ENCODE measurements around the gene ARL15. TPM values are rescaled to one million over a fixed set of nuclear protein-coding genes. Genes with fewer than 3 reads are reported as not detected.

Gene ARL15
- total and polyA plus RNA-seq, 7 experiments from 2014 or later = 9.6 to 17.1 (median 13.6) TPM

DNA sequence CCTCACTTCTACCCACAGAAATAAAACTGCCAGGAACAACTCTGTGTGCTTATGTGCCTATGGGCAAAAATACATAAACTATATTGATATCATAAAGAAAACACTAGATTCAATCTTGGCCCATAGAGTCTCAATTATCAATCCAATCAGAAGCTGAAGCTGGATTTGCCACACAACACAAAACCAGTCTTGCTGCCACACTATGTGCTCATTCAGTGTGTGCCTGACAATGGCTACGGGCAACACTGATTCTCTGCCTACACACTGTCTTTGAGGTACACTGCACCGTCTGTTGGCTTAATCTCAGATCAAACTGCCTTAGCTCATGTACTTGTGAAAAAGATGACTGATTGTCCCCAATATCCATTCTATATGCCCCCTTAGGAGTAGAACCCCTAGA is 35.4 kb downstream of the ARL15 start:
- H3K36me3 Mint-ChIP-seq = peaks cover 0 to 39% (median 18%) of the 10 kb centered on the region in 5 donors
- H3K4me3 Mint-ChIP-seq = no peak overlapping the region
- Histone ChIP-seq H3K4me1 (ENCODE audit: control insufficient read depth in 2 of 2, insufficient read depth in 2 of 2, low read length in 2 of 2) (peaks cover 0 to 4% of the 10 kb centered on the region in 2 donors), H3K9me3 (ENCODE audit: control insufficient read depth in 2 of 3, low read length in 3 of 3) (no peaks in the 10 kb centered on the region), H3K4me3 (ENCODE audit: low read length) (no peak overlapping the region), H3K27ac (ENCODE audit: low read depth, low read length) (no peak overlapping the region), H3K36me3 (ENCODE audit: control insufficient read depth in 2 of 3, insufficient read depth in 3 of 3, low read length in 3 of 3) (no peaks in the 10 kb centered on the region), H3K27me3 (ENCODE audit: control insufficient read depth in 2 of 2, insufficient read depth in 2 of 2, low read length in 2 of 2) (no peaks in the 10 kb centered on the region)
- DNase-seq = no peak
- ATAC-seq = no peak
- intact Hi-C loops (cut with micrococcal nuclease) = no loop called here
- ChIA-PET CTCF (interaction anchor here (1.1 kb wide), 1 partner anchor 36 kb away, joined by 5 read pairs; the partner anchor contains the start of gene ARL15), POLR2A (no interaction called here)
- peaks cover 0 to 5% (median 0%) of the 10 kb centered on the region in 11 donors for H3K9me3 Mint-ChIP-seq
- no peak overlapping the region for H3K27ac Mint-ChIP-seq
- H3K27me3 Mint-ChIP-seq = no peaks in the 10 kb centered on the region
- H3K4me1 Mint-ChIP-seq = peaks cover 0 to 34% (median 14%) of the 10 kb centered on the region in 7 donors

DNA sequence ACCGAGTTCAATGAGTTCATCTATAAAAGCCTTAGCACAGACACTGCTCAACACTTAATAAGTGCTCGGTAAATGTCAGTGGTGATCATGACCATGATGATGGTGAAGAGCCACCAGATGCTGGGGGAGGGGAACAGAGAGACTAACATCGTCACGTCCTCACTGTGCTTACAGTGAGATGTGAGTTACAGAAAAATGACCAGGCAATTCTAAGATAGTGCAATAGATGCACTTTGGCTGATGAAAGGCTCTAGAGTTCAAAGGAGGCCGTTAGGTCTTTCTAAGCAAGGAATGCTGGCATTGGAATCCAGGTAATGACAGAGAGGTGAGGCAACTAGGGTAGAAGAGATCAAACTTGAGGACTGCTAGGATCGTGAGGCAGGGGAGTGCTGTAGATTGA is 36.7 kb downstream of the ARL15 start:
- Mint-ChIP-seq H3K27me3 (no peaks in the 10 kb centered on the region), H3K4me1 (peaks cover 0 to 34% (median 14%) of the 10 kb centered on the region in 7 donors), H3K9me3 (peaks cover 0 to 5% (median 0%) of the 10 kb centered on the region in 11 donors), H3K36me3 (peaks cover 0 to 27% (median 15%) of the 10 kb centered on the region in 5 donors), H3K4me3 (no peak overlapping the region), H3K27ac (peak overlapping the region in 2 of 9 donors; percentile 13 to 88)
- H3K27me3 ChIP-seq (ENCODE audit: control insufficient read depth in 2 of 2, insufficient read depth in 2 of 2, low read length in 2 of 2) = no peaks in the 10 kb centered on the region
- no peak overlapping the region for H3K4me3 ChIP-seq (ENCODE audit: low read length)
- ChIA-PET CTCF (no interaction called here), POLR2A (no interaction called here)
- no peaks in the 10 kb centered on the region for H3K9me3 ChIP-seq (ENCODE audit: control insufficient read depth in 2 of 3, low read length in 3 of 3)
- intact Hi-C loops (cut with micrococcal nuclease) = no loop called here
- no peak overlapping the region for H3K27ac ChIP-seq (ENCODE audit: low read depth, low read length)
- DNase-seq (no peak), ATAC-seq (no peak)
- no peaks in the 10 kb centered on the region for H3K36me3 ChIP-seq (ENCODE audit: control insufficient read depth in 2 of 3, insufficient read depth in 3 of 3, low read length in 3 of 3)
- H3K4me1 ChIP-seq (ENCODE audit: control insufficient read depth in 2 of 2, insufficient read depth in 2 of 2, low read length in 2 of 2) = peaks cover 0 to 4% of the 10 kb centered on the region in 2 donors

DNA sequence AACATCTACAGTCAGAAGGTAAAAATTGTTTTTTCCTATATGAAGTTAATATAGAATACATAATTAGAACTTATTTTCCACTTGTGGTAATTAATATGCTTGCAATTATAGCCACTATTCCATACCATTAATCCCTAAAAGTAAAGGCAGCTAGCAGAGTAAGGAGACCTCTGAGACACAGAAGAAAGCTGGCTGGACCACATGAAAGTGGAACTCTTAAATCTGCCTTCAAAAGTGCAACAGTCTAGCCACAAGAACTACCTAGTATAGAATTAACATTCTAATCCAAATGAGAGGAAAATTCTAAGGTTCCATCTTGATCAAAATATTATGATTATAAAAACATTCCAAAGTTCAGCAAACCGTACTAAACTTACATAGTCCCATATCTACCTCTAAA is 37.6 kb downstream of the ARL15 start:
- peaks cover 0 to 18% (median 6%) of the 10 kb centered on the region in 5 donors for H3K36me3 Mint-ChIP-seq
- H3K4me3 Mint-ChIP-seq = no peak overlapping the region
- DNase-seq (no peak), ATAC-seq (no peak)
- H3K4me3 ChIP-seq (ENCODE audit: low read length) = no peak overlapping the region
- H3K27ac Mint-ChIP-seq = no peak overlapping the region
- H3K27ac ChIP-seq (ENCODE audit: low read depth, low read length) = no peak overlapping the region
- H3K27me3 ChIP-seq (ENCODE audit: control insufficient read depth in 2 of 2, insufficient read depth in 2 of 2, low read length in 2 of 2) = no peaks in the 10 kb centered on the region
- no peaks in the 10 kb centered on the region for H3K36me3 ChIP-seq (ENCODE audit: control insufficient read depth in 2 of 3, insufficient read depth in 3 of 3, low read length in 3 of 3)
- H3K27me3 Mint-ChIP-seq = no peaks in the 10 kb centered on the region
- CTCF ChIA-PET = no interaction called here
- H3K9me3 Mint-ChIP-seq = peaks cover 0 to 5% (median 0%) of the 10 kb centered on the region in 11 donors
- H3K4me1 ChIP-seq (ENCODE audit: control insufficient read depth in 2 of 2, insufficient read depth in 2 of 2, low read length in 2 of 2) = peaks cover 0 to 4% of the 10 kb centered on the region in 2 donors
- POLR2A ChIA-PET = interaction anchor here (0.6 kb wide), 1 partner anchor 37 kb away, joined by 8 read pairs; no protein-coding TSS in a partner anchor
- H3K4me1 Mint-ChIP-seq = peaks cover 0 to 34% (median 14%) of the 10 kb centered on the region in 7 donors
- intact Hi-C loops (cut with micrococcal nuclease) = no loop called here
- H3K9me3 ChIP-seq (ENCODE audit: control insufficient read depth in 2 of 3, low read length in 3 of 3) = no peaks in the 10 kb centered on the region

DNA sequence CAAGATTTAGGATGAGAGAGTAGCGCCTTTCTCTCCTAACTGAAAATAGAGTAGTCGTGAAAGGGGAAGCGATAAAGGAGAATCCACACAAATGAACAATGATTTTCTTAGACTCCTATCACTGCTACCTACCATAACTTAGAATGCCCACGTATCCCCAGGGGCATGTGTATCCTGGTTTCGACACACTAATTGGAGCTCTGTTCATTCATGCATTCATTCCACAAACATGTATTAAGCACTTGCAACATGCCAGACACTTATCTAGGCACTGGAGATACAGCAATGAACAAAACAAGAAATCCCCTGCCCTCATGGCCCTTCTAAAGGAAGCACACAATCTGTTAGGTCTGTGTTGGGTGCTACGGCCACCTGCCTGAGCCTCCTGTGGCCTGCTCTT is 40.0 kb downstream of the ARL15 start:
- H3K27ac ChIP-seq (ENCODE audit: low read depth, low read length) = no peak overlapping the region
- Mint-ChIP-seq H3K4me1 (peaks cover 0 to 32% (median 15%) of the 10 kb centered on the region in 7 donors), H3K9me3 (peaks cover 0 to 2% (median 0%) of the 10 kb centered on the region in 11 donors), H3K27ac (no peak overlapping the region), H3K27me3 (no peaks in the 10 kb centered on the region), H3K36me3 (peaks cover 0 to 10% (median 5%) of the 10 kb centered on the region in 5 donors), H3K4me3 (no peak overlapping the region)
- H3K4me3 ChIP-seq (ENCODE audit: low read length) = no peak overlapping the region
- peaks cover 0 to 4% of the 10 kb centered on the region in 2 donors for H3K4me1 ChIP-seq (ENCODE audit: control insufficient read depth in 2 of 2, insufficient read depth in 2 of 2, low read length in 2 of 2)
- H3K27me3 ChIP-seq (ENCODE audit: control insufficient read depth in 2 of 2, insufficient read depth in 2 of 2, low read length in 2 of 2) = no peaks in the 10 kb centered on the region
- ChIA-PET CTCF (no interaction called here), POLR2A (no interaction called here)
- DNase-seq (no peak), ATAC-seq (no peak)
- no peaks in the 10 kb centered on the region for H3K9me3 ChIP-seq (ENCODE audit: control insufficient read depth in 2 of 3, low read length in 3 of 3)
- intact Hi-C loops (cut with micrococcal nuclease) = no loop called here
- no peaks in the 10 kb centered on the region for H3K36me3 ChIP-seq (ENCODE audit: control insufficient read depth in 2 of 3, insufficient read depth in 3 of 3, low read length in 3 of 3)

DNA sequence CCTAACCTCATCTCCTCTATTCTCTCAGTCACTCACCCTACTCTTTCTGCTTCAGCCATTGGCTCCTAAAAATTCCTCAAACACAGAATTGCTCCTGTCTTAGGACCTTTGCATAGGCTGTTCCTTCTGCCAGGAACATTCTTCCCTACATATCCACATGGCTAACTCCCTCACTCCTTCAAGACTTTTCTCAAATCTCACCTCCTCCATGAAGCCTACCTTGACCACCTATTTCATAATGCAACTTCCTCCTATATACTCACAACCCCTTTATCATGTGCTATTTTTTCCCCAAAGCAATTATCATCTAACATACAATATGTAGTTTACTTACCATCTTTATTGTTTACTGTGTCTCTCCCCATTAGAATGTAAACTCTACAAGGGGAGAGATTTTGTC is 45.8 kb downstream of the ARL15 start:
- H3K27ac ChIP-seq (ENCODE audit: low read depth, low read length) = no peak overlapping the region
- ATAC-seq (no peak), DNase-seq (no peak)
- no peak overlapping the region for H3K4me3 Mint-ChIP-seq
- H3K9me3 ChIP-seq (ENCODE audit: control insufficient read depth in 2 of 3, low read length in 3 of 3) = no peaks in the 10 kb centered on the region
- intact Hi-C loops (cut with micrococcal nuclease) = no loop called here
- POLR2A ChIA-PET = no interaction called here
- peaks cover 0 to 1% (median 0%) of the 10 kb centered on the region in 11 donors for H3K9me3 Mint-ChIP-seq
- peaks cover 0 to 27% (median 16%) of the 10 kb centered on the region in 7 donors for H3K4me1 Mint-ChIP-seq
- no peak overlapping the region for H3K4me3 ChIP-seq (ENCODE audit: low read length)
- no peak overlapping the region for H3K27ac Mint-ChIP-seq
- H3K27me3 ChIP-seq (ENCODE audit: control insufficient read depth in 2 of 2, insufficient read depth in 2 of 2, low read length in 2 of 2) = no peaks in the 10 kb centered on the region
- CTCF ChIA-PET = no interaction called here
- no peaks in the 10 kb centered on the region for H3K27me3 Mint-ChIP-seq
- peaks cover 0 to 14% (median 5%) of the 10 kb centered on the region in 5 donors for H3K36me3 Mint-ChIP-seq
- H3K4me1 ChIP-seq (ENCODE audit: control insufficient read depth in 2 of 2, insufficient read depth in 2 of 2, low read length in 2 of 2) = no peaks in the 10 kb centered on the region
- H3K36me3 ChIP-seq (ENCODE audit: control insufficient read depth in 2 of 3, insufficient read depth in 3 of 3, low read length in 3 of 3) = no peaks in the 10 kb centered on the region

- intact Hi-C loops (cut with micrococcal nuclease) = no loop called here
- POLR2A ChIA-PET = no interaction called here
- Histone ChIP-seq H3K4me3 (ENCODE audit: low read length) (no peak overlapping the region), H3K9me3 (ENCODE audit: control insufficient read depth in 2 of 3, low read length in 3 of 3) (no peaks in the 10 kb centered on the region), H3K27ac (ENCODE audit: low read depth, low read length) (no peak overlapping the region), H3K4me1 (ENCODE audit: control insufficient read depth in 2 of 2, insufficient read depth in 2 of 2, low read length in 2 of 2) (no peaks in the 10 kb centered on the region), H3K36me3 (ENCODE audit: control insufficient read depth in 2 of 3, insufficient read depth in 3 of 3, low read length in 3 of 3) (no peaks in the 10 kb centered on the region), H3K27me3 (ENCODE audit: control insufficient read depth in 2 of 2, insufficient read depth in 2 of 2, low read length in 2 of 2) (no peaks in the 10 kb centered on the region)
- H3K4me3 Mint-ChIP-seq = no peak overlapping the region
- DNase-seq (no peak), ATAC-seq (no peak)
- no peak overlapping the region for H3K27ac Mint-ChIP-seq
- no peaks in the 10 kb centered on the region for H3K9me3 Mint-ChIP-seq
- H3K36me3 Mint-ChIP-seq = peaks cover 0 to 9% (median 0%) of the 10 kb centered on the region in 5 donors
- no peaks in the 10 kb centered on the region for H3K27me3 Mint-ChIP-seq
- peaks cover under 1 to 38% (median 20%) of the 10 kb centered on the region in 7 donors for H3K4me1 Mint-ChIP-seq
- CTCF ChIA-PET = no interaction called here
Observed at GRCh38 chr5:54263447-54263846, 46.9 kb downstream of the ARL15 start.

DNA sequence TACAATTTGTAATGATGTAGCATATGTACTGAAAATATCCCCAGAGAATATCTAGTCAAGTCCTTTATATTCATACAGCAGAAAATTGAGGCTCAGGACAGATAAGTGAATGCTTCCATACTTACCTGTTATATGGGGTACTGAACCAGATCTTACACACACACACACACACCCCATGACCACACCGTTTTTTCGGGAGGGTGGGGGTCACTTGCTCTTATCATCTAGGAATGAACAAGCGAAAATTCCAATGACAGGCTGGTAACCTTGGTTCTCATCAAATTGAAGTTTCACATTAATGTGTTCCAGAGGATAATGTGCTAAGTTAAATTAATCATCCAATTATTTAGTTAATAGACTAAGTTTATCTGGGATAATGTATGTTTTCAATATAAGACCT is 48.8 kb downstream of the ARL15 start:
- no peaks in the 10 kb centered on the region for H3K9me3 Mint-ChIP-seq
- intact Hi-C loops (cut with micrococcal nuclease) = no loop called here

More for the DNA sequence above, 48.8 kb downstream of the ARL15 start:
- Histone ChIP-seq H3K27me3 (ENCODE audit: control insufficient read depth in 2 of 2, insufficient read depth in 2 of 2, low read length in 2 of 2) (no peaks in the 10 kb centered on the region), H3K27ac (ENCODE audit: low read depth, low read length) (no peak overlapping the region), H3K36me3 (ENCODE audit: control insufficient read depth in 2 of 3, insufficient read depth in 3 of 3, low read length in 3 of 3) (no peaks in the 10 kb centered on the region), H3K4me3 (ENCODE audit: low read length) (no peak overlapping the region), H3K9me3 (ENCODE audit: control insufficient read depth in 2 of 3, low read length in 3 of 3) (no peaks in the 10 kb centered on the region), H3K4me1 (ENCODE audit: control insufficient read depth in 2 of 2, insufficient read depth in 2 of 2, low read length in 2 of 2) (no peaks in the 10 kb centered on the region)
- ATAC-seq (no peak), DNase-seq (no peak)
- no peak overlapping the region for H3K27ac Mint-ChIP-seq
- no peaks in the 10 kb centered on the region for H3K27me3 Mint-ChIP-seq
- no peak overlapping the region for H3K4me3 Mint-ChIP-seq
- H3K4me1 Mint-ChIP-seq = peaks cover 13 to 49% (median 36%) of the 10 kb centered on the region in 7 donors
- POLR2A ChIA-PET = no interaction called here
- CTCF ChIA-PET = no interaction called here
- H3K36me3 Mint-ChIP-seq = peaks cover 0 to 10% (median 3%) of the 10 kb centered on the region in 5 donors

Measured in naive thymus-derived CD4-positive, alpha-beta T cell (primary cell).